Sigmoid colon (tissue), 4 donors: ENCODE data around the gene PACS2.

Experiments used
- CTCF ChIP-seq, 4 experiments: fragments of 450-650 bp in 3 of 4; fragments of 200-600 bp in 1 of 4; IDR thresholded peaks; one replicate each; pipeline ENCODE4 v1.5.1; 2016 to 2019; ENCODE audit warnings: antibody characterized with exemption in 4 of 4, mild to moderate bottlenecking in 3 of 4, moderate library complexity in 2 of 4
- POLR2A ChIP-seq, 2 donors: fragments of 450-650 bp; IDR thresholded peaks; one replicate each; pipeline ENCODE4 v1.6.1; 2016; ENCODE audit warnings: antibody characterized with exemption in 2 of 2, mild to moderate bottlenecking in 2 of 2, moderate library complexity in 2 of 2
- POLR2AphosphoS5 ChIP-seq, 4 donors: sonication (generic); formaldehyde crosslinking; IDR thresholded peaks; one replicate each; pipeline ENCODE4 v1.6.1; 2017; ENCODE audit warnings: antibody characterized with exemption in 4 of 4

GRCh38 chr14:105398726-105399465 is 84.3 kb downstream of the PACS2 start:
- TF ChIP-seq CTCF (IDR thresholded peaks at IDR 0.05): no peak
- TF ChIP-seq POLR2AphosphoS5 (IDR thresholded peaks at IDR 0.05): no peak
- TF ChIP-seq POLR2A (IDR thresholded peaks at IDR 0.05): no peak
